BJ (cell line): ENCODE results near the gene FBXL7. TPM values are rescaled to one million over a fixed set of nuclear protein-coding genes. Genes with fewer than 3 reads are reported as not detected.

Experiments used
- CTCF ChIA-PET: fragments of 350-600 bp; formaldehyde crosslinking; extraction: SDS; loops from one replicate; lab custom pipeline; 2021; ENCODE audit warnings: antibody characterized with exemption, inconsistent platforms; lab: Yijun Ruan, JAX
- POLR2A ChIA-PET: fragments of 300-600 bp; sonication (Branson Sonifier 250); formaldehyde crosslinking; extraction: SDS; loops from one replicate; lab custom pipeline; 2021; ENCODE audit warnings: antibody characterized with exemption; lab: Charles Lee
- DNase-seq: peaks from one replicate; pipeline ENCODE4 v3.0.0-alpha.2; 2011; ENCODE audit warnings: low read depth
- H3K27me3 ChIP-seq: 2 replicates; pipeline ENCODE4 v1.6.0; 2011; ENCODE audit warnings: low read length; ENCODE audit not compliant: control insufficient read depth, insufficient read depth
- H3K36me3 ChIP-seq: 2 replicates; pipeline ENCODE4 v1.5.1; 2011; ENCODE audit warnings: low read length; ENCODE audit not compliant: control insufficient read depth, insufficient read depth
- H3K4me3 ChIP-seq: 2 replicates; pipeline ENCODE4 v1.5.1; 2011; ENCODE audit warnings: low read depth, mild to moderate bottlenecking, control low read depth, low read length
- polyA plus RNA-seq: library from polyadenylated mRNA; depleted of rRNA; stranded (reverse); fragments of >200 nt; gene quantifications from 2 replicates; pipeline ENCODE4 v1.2.3, GENCODE V29; 2011
- TF ChIP-seq, protein P1 (sequence below): IDR thresholded peaks from 2 replicates; pipeline ENCODE4 v1.5.1; 2011; ENCODE audit warnings: low read depth, mild to moderate bottlenecking, control low read depth, inconsistent platforms, low read length, moderate library complexity; ENCODE audit not compliant: insufficient read depth

FBXL7 gene
- polyA plus RNA-seq, 1 experiment, result 23.2 TPM

DNA sequence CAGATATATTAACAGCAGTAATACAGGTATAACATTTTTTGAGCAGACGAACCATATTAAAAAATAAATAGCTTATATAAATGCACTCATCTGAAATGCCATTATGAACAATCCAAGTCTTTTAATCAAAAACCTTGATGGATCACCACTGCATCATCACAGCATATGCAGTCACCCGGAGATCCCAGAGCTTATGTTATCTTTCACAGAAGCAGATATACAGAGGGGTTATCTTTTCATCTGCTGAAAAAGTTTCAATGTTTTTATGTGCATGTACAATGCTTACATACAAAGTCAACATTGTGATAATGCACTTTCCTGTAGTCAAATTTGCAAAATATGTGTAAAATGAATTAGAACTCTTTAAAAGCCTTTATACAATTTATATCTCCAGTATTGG, 211.9 kb downstream of the FBXL7 start:
- H3K27me3 ChIP-seq, result no peaks in the 10 kb centered on the region
- no peaks in the 10 kb centered on the region for H3K36me3 ChIP-seq
- TF ChIP-seq, protein P1, sequence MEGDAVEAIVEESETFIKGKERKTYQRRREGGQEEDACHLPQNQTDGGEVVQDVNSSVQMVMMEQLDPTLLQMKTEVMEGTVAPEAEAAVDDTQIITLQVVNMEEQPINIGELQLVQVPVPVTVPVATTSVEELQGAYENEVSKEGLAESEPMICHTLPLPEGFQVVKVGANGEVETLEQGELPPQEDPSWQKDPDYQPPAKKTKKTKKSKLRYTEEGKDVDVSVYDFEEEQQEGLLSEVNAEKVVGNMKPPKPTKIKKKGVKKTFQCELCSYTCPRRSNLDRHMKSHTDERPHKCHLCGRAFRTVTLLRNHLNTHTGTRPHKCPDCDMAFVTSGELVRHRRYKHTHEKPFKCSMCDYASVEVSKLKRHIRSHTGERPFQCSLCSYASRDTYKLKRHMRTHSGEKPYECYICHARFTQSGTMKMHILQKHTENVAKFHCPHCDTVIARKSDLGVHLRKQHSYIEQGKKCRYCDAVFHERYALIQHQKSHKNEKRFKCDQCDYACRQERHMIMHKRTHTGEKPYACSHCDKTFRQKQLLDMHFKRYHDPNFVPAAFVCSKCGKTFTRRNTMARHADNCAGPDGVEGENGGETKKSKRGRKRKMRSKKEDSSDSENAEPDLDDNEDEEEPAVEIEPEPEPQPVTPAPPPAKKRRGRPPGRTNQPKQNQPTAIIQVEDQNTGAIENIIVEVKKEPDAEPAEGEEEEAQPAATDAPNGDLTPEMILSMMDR, result no peak
- no peak for DNase-seq
- POLR2A ChIA-PET, result no interaction called here
- no peak overlapping the region for H3K4me3 ChIP-seq
- CTCF ChIA-PET, result no interaction called here

DNA sequence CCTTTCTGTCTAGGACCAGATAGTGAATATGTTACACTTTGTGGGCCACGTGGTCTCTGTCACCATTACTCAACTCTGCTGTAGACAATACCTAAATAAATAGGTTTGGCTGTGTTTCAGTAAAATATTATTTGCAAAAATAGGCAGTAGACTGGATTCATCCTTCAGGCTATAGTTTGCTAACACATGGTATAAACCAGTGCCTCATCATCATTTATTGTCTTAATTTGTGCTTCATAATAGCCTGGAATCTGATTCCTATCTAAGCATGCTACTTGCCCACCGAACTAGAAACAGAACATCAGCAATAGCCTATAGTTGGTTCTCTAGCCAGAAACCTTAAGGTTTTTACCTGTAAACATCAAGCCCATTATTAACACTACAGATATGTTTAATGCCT, 215.6 kb downstream of the FBXL7 start:
- ChIA-PET CTCF (no interaction called here), POLR2A (no interaction called here)
- H3K4me3 ChIP-seq, result no peak overlapping the region
- no peaks in the 10 kb centered on the region for H3K36me3 ChIP-seq
- no peaks in the 10 kb centered on the region for H3K27me3 ChIP-seq
- no peak for DNase-seq
- TF ChIP-seq, protein P1, result no peak

DNA sequence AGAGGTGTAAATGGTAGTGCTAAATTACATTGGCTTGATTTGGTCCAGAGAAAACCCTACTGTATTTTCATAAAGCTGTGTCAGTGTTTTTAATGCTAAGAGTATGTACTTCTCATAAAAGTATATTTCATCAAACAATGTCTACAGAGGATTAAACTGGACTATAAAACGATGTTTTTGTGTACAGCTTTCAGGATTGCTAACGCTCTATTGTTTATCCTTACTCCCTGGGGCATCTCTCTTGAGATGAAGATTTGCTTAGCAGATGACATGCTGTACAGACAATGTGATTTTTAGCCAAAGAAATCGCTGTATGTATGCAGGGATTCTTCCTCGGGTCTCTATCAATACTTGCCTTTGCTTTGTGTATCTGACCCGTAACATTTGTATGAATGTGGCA, 216.0 kb downstream of the FBXL7 start:
- ChIA-PET CTCF (no interaction called here), POLR2A (no interaction called here)
- no peak overlapping the region for H3K4me3 ChIP-seq
- TF ChIP-seq, protein P1, result no peak
- H3K27me3 ChIP-seq, result no peaks in the 10 kb centered on the region
- no peaks in the 10 kb centered on the region for H3K36me3 ChIP-seq
- DNase-seq, result no peak

DNA sequence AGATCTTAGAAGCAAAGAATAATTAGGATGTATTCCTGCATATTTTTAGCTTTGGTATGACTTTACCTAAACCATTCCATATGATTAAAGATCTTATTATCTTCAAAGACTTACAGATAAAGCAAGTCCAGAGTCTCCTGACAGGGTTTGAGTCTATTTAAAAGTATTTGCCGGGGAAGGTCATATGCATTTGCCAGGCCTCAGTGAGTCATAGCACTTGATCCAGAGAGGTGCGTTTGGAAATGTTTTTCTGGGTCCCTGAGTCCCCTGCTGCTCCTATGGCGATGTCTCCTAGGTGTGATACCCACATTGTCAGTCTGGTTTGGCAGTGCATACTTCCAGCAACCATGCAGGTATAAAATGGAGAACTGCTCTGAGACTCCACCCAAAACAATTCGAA, 217.0 kb downstream of the FBXL7 start:
- no peak for DNase-seq
- TF ChIP-seq, protein P1, result no peak
- no peaks in the 10 kb centered on the region for H3K27me3 ChIP-seq
- ChIA-PET CTCF (no interaction called here), POLR2A (no interaction called here)
- no peaks in the 10 kb centered on the region for H3K36me3 ChIP-seq
- H3K4me3 ChIP-seq, result no peak overlapping the region

DNA sequence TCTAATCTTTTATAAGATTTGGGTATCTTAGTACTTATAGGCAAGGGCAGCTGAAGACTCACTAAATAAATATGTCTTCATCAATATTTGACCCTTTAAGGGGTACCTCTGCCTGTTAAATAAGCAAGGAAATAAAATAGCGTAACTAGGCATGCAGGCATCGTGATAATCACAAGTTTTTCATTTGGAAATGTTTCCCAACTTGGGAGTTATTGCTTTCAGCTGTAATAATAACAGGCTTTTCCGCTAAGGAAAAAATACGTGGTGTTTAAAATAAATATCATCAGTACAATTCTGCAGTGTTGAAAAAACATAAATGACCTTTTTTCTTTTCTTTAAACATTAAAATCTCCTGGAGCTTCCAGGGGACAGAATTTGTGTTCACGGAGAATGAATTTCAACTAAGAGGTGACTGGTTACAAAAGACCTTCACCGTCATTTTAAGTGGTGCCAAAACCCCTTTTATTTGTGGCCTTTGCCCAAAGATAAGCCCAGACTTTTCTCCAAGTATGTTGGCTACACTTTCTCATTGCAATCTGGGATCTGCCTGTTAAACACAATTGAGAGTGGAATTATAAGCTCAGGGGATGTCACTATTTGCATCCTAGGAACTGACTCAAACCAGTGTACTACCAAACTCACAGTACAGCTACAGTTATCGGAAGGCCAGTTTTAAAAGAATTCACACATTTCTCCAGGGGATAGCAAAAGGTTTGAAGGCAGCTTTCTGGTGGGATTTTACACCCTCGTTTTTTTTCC, 218.6 kb downstream of the FBXL7 start:
- ChIA-PET CTCF (interaction anchor here (0.8 to 2.5 kb wide), 3 partner anchors 10 to 1710 kb away, joined by 3 to 9 read pairs (median 6); no protein-coding TSS in a partner anchor), POLR2A (interaction anchor here (0.6 kb wide), 2 partner anchors 16 to 119 kb away, joined by 3 read pairs; no protein-coding TSS in a partner anchor)
- Histone ChIP-seq H3K36me3 (no peaks in the 10 kb centered on the region), H3K27me3 (no peaks in the 10 kb centered on the region), H3K4me3 (no peak overlapping the region)
- no peak for DNase-seq
- TF ChIP-seq, protein P1, result no peak
